Brain microvascular endothelial cell (primary cell): Measurements from ENCODE around the gene GID4.

Experiments used
- DNase-seq: peaks from one replicate; pipeline ENCODE4 v3.0.0-alpha.2; 2020
- H3K27ac ChIP-seq: fragments of 250-450 bp; sonication (Bioruptor Pico); 2 replicates; pipeline ENCODE4 v1.5.1; 2020; ENCODE audit warnings: mild to moderate bottlenecking, moderate library complexity
- H3K27me3 ChIP-seq: fragments of 250-450 bp; sonication (Bioruptor Pico); replicated peaks from 2 replicates; pipeline ENCODE4 v1.5.1; 2020; ENCODE audit warnings: mild to moderate bottlenecking
- H3K36me3 ChIP-seq: fragments of 250-450 bp; sonication (Bioruptor Pico); replicated peaks from 2 replicates; pipeline ENCODE4 v1.5.1; 2020; ENCODE audit warnings: mild to moderate bottlenecking
- H3K4me3 ChIP-seq: 2 replicates; pipeline ENCODE4 v1.5.1; 2011; ENCODE audit warnings: low read depth, mild to moderate bottlenecking, control low read depth, low read length, moderate library complexity
- in situ Hi-C: cut with HindIII; loops from 2 replicates; pipeline ENCODE4 v1.10.0; 2017; ENCODE audit warnings: low sequenced_read_pairs, low pct_ligation_motif_present
- TF ChIP-seq, protein P1 (sequence below): IDR thresholded peaks from 2 replicates; pipeline ENCODE4 v1.5.1; 2011; ENCODE audit warnings: low read depth, mild to moderate bottlenecking, moderate library complexity, low read length, control low read depth, inconsistent platforms; ENCODE audit errors: missing control alignments

The GID4 gene

DNA sequence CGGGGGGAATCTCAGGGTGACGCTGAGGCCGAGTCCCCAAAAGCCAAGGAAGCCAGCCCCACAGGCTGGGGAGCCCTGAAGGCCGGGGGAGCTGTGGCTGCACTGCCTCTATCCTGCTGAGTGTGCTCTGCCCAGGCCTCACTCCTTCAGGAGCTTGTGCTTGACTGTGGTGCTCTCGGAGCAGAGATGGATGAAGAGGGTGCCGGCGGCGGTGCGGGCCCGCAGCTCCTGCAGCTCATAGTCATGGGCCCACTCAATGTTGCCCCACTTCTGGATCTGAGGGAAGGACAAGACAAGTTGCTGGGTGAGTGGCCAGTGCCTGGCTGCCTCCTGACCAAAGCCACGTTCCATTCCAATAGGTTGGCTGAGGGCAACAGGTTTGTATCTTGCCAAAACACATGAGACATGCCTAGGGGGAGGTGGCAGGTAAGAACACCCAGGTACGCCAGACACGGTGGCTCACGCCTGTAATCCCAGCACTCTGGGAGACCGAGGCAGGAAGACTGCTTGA lies 20.7 kb upstream of the GID4 start:
- no peak overlapping the region for H3K27ac ChIP-seq
- TF ChIP-seq, protein P1, sequence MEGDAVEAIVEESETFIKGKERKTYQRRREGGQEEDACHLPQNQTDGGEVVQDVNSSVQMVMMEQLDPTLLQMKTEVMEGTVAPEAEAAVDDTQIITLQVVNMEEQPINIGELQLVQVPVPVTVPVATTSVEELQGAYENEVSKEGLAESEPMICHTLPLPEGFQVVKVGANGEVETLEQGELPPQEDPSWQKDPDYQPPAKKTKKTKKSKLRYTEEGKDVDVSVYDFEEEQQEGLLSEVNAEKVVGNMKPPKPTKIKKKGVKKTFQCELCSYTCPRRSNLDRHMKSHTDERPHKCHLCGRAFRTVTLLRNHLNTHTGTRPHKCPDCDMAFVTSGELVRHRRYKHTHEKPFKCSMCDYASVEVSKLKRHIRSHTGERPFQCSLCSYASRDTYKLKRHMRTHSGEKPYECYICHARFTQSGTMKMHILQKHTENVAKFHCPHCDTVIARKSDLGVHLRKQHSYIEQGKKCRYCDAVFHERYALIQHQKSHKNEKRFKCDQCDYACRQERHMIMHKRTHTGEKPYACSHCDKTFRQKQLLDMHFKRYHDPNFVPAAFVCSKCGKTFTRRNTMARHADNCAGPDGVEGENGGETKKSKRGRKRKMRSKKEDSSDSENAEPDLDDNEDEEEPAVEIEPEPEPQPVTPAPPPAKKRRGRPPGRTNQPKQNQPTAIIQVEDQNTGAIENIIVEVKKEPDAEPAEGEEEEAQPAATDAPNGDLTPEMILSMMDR, result no peak
- H3K27me3 ChIP-seq, result no peaks in the 10 kb centered on the region
- H3K36me3 ChIP-seq, result no peaks in the 10 kb centered on the region
- no peak overlapping the region for H3K4me3 ChIP-seq
- no peak for DNase-seq
- in situ Hi-C loops, result no loop called here

DNA sequence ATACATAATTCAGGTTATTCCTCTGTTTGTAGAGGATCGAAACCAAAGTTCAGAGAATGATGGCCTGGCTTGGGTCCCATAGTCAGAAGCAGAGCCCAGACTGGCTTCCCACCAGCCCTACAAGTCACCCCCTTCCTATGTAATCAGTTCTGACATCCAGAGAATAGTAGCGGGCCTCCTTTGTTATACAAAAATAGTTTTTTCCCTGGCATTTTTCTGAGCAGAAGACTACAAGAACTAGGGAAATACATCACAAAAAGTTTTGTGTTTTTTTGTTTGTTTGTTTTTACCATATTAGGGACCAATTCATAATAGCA lies 19.4 kb upstream of the GID4 start:
- in situ Hi-C loops, result no loop called here
- Histone ChIP-seq H3K27ac (no peak overlapping the region), H3K36me3 (no peaks in the 10 kb centered on the region), H3K4me3 (no peak overlapping the region), H3K27me3 (no peaks in the 10 kb centered on the region)
- no peak for DNase-seq
- TF ChIP-seq, protein P1, result no peak

DNA sequence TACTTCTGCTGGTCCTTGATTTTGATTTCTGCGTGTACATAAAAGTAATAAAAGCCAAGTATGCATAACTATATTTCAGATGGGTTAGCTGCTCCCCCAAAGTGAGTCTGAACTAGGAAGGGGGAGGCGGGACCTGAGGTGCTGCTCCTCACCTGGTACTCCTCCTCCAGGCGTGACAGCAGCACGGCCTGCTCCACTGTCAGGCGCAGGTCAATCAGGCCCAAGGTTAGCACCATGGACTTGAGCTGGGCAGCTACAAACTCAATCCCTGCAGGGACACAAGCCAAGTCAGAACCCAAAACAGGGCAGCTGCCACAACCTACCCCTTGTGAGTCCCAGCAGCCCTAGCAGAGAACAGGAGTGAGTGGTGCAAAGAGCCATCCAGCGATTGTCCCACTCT lies 18.2 kb upstream of the GID4 start:
- H3K27me3 ChIP-seq, result no peaks in the 10 kb centered on the region
- TF ChIP-seq, protein P1, result no peak
- H3K4me3 ChIP-seq, result no peak overlapping the region
- H3K36me3 ChIP-seq, result no peaks in the 10 kb centered on the region
- DNase-seq, result no peak
- in situ Hi-C loops, result no loop called here
- no peak overlapping the region for H3K27ac ChIP-seq

DNA sequence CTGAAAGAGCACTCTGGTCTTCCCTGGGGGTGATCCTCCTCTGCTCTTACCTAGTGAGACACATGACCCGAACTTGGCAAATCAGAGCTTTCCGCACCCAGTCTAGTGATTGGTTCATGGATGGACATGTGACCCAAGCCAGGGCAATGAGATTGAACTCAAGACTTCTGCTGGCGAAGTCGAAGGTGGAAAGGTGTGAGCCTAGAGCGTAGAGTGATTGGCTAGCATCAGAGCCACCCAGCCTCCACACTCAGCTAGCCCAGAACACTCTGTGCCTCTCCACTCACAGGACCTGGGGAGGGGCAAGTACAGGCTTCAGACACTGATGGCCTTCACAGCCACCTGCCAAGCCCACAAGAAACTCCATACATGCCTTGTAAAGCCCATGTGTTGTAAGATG lies 17.8 kb upstream of the GID4 start:
- TF ChIP-seq, protein P1, result no peak
- no peak for DNase-seq
- Histone ChIP-seq H3K4me3 (no peak overlapping the region), H3K27me3 (no peaks in the 10 kb centered on the region), H3K27ac (no peak overlapping the region), H3K36me3 (no peaks in the 10 kb centered on the region)
- in situ Hi-C loops, result no loop called here

DNA sequence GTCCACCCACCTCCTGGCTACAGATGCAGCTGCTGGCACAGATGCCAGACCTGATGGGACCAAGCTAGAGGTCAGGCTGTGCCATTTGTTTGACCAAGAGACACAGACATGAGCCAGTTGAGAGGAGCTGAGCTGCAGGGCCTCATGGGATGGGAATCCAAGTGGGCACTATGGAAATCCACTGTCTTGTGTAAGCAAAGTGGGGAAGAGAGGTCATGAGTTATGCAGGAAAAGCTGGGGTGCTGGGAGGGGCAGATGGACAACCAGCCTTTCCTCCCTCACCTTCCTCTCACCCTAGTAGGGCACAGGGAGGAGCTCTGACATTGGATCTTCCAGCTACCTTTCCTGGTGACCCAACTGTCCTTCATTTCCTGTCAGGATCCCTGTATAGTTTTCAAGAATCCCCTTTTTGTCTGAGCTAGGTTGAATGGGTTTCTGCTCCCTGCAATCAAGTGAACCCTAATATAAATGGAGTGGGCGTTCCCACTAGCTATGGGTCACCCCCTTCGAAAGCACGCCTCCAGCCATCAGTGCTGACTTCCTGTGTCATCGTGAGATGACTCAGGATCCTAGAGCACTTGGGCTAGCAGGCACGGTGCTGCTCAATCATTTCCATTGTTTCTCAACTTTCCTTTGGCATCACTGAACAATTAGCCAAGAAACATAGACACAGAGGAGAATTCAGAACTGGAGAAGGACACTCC lies 13.8 kb upstream of the GID4 start:
- Histone ChIP-seq H3K4me3 (no peak overlapping the region), H3K36me3 (no peaks in the 10 kb centered on the region), H3K27me3 (no peaks in the 10 kb centered on the region), H3K27ac (no peak overlapping the region)
- TF ChIP-seq, protein P1, result no peak
- DNase-seq, result no peak
- in situ Hi-C loops, result no loop called here
